Loucy (cell line): ENCODE measurements around the gene ELMO1.
"Not testable (repeated sequence)": the region's sequence is repeated elsewhere in the genome, so short reads cannot be mapped to it uniquely, and the experiment has no call there.

Experiments
- H2AFZ ChIP-seq: fragments of 200-600 bp; sonication (generic); 2 replicates; pipeline ENCODE4 v1.6.0; 2016; ENCODE audit warnings: antibody characterized with exemption, mild to moderate bottlenecking, low read length, moderate library complexity
- H3F3A ChIP-seq: fragments of 200-600 bp; 2 replicates; pipeline ENCODE4 v1.6.0; 2016; ENCODE audit warnings: antibody characterized with exemption, low read depth, mild to moderate bottlenecking
- H3K27me3 ChIP-seq: fragments of 200-600 bp; sonication (generic); 2 replicates; pipeline ENCODE4 v1.6.1; 2014; ENCODE audit warnings: low read length, mild to moderate bottlenecking; ENCODE audit not compliant: insufficient read depth, poor library complexity, severe bottlenecking
- H3K36me3 ChIP-seq: fragments of 200-600 bp; sonication (generic); 2 replicates; pipeline ENCODE4 v1.6.1; 2016; ENCODE audit warnings: low read length; ENCODE audit not compliant: insufficient read depth
- H3K4me1 ChIP-seq: fragments of 200-600 bp; sonication (generic); 2 replicates; pipeline ENCODE4 v1.5.1; 2014; ENCODE audit warnings: low read length, mild to moderate bottlenecking; ENCODE audit not compliant: insufficient read depth, poor library complexity, severe bottlenecking
- H3K4me2 ChIP-seq: fragments of 200-600 bp; sonication (generic); 2 replicates; pipeline ENCODE4 v1.6.0; 2014; ENCODE audit warnings: antibody characterized with exemption, low read length, low read depth, mild to moderate bottlenecking; ENCODE audit not compliant: poor library complexity, severe bottlenecking
- H3K4me3 ChIP-seq: fragments of 200-600 bp; sonication (generic); 2 replicates; pipeline ENCODE4 v1.5.1; 2014; ENCODE audit warnings: low read length, mild to moderate bottlenecking, mixed read lengths; ENCODE audit not compliant: poor library complexity, severe bottlenecking
- H3K79me2 ChIP-seq: fragments of 200-600 bp; sonication (generic); 2 replicates; pipeline ENCODE4 v1.6.1; 2014; ENCODE audit warnings: low read length; ENCODE audit not compliant: insufficient read depth
- H3K9ac ChIP-seq: fragments of 200-600 bp; sonication (generic); 2 replicates; pipeline ENCODE4 v1.6.0; 2014; ENCODE audit warnings: mild to moderate bottlenecking, low read depth, low read length, moderate library complexity; ENCODE audit not compliant: poor library complexity, severe bottlenecking
- H3K9me2 ChIP-seq: fragments of 200-600 bp; sonication (generic); replicated peaks from 2 replicates; pipeline ENCODE4 v1.6.1; 2016; ENCODE audit warnings: low read depth, low read length, mixed read lengths
- H3K9me3 ChIP-seq: fragments of 200-600 bp; sonication (generic); 2 replicates; pipeline ENCODE4 v1.6.1; 2014; ENCODE audit warnings: mild to moderate bottlenecking, antibody characterized with exemption, low read length, low read depth; ENCODE audit not compliant: insufficient read depth
- H4K20me1 ChIP-seq: fragments of 200-600 bp; sonication (generic); 2 replicates; pipeline ENCODE4 v1.6.0; 2014; ENCODE audit warnings: antibody characterized with exemption, low read length, mild to moderate bottlenecking; ENCODE audit not compliant: insufficient read depth, poor library complexity, severe bottlenecking
- EZH2phosphoT487 ChIP-seq: fragments of 200-600 bp; IDR thresholded peaks from 2 replicates; pipeline ENCODE4 v1.6.1; 2018; ENCODE audit warnings: antibody characterized with exemption, mild to moderate bottlenecking, moderate library complexity, borderline replicate concordance
- TF ChIP-seq, protein P1 (sequence below): fragments of 200-600 bp; sonication (generic); conservative IDR thresholded peaks from 2 replicates; pipeline ENCODE4 v1.5.1; 2014; ENCODE audit warnings: mild to moderate bottlenecking, antibody characterized with exemption, low read length

The ELMO1 gene

GRCh38 chr7:36978461-36978860 is 470.2 kb downstream of the ELMO1 start:
- Histone ChIP-seq H2AFZ (no peak overlapping the region), H3K9ac (no peak overlapping the region), H3K4me1 (no peaks in the 10 kb centered on the region), H3F3A (no peaks in the 10 kb centered on the region), H3K4me3 (no peak overlapping the region), H4K20me1 (peaks cover 3% of the 10 kb centered on the region), H3K36me3 (peaks cover 9% of the 10 kb centered on the region; the same call in 1 of the 2 replicates), H3K9me3 (no peaks in the 10 kb centered on the region), H3K9me2 (no peaks in the 10 kb centered on the region), H3K4me2 (no peak overlapping the region), H3K79me2 (no peaks in the 10 kb centered on the region), H3K27me3 (no peaks in the 10 kb centered on the region)
- TF ChIP-seq, protein P1, sequence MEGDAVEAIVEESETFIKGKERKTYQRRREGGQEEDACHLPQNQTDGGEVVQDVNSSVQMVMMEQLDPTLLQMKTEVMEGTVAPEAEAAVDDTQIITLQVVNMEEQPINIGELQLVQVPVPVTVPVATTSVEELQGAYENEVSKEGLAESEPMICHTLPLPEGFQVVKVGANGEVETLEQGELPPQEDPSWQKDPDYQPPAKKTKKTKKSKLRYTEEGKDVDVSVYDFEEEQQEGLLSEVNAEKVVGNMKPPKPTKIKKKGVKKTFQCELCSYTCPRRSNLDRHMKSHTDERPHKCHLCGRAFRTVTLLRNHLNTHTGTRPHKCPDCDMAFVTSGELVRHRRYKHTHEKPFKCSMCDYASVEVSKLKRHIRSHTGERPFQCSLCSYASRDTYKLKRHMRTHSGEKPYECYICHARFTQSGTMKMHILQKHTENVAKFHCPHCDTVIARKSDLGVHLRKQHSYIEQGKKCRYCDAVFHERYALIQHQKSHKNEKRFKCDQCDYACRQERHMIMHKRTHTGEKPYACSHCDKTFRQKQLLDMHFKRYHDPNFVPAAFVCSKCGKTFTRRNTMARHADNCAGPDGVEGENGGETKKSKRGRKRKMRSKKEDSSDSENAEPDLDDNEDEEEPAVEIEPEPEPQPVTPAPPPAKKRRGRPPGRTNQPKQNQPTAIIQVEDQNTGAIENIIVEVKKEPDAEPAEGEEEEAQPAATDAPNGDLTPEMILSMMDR: no peak
- TF ChIP-seq EZH2phosphoT487: no peak

DNA sequence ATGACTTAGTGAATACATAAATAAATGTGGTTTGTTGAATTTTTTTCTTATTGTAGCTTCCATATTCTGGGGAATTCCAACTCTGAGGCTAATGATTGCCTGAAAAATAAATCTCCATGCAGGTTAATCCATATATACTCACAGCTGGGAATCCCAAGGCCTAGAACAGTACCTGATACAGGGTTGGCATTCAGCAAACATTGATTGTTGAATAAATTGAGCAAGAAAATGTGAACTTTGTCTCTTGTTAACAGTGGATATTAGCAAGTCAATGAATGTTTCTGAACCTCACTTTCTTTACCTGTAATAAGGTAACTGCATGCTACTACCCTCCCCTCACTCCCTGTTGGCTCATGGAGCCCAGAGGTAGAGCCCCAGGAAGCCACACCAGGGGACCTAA is 470.8 kb downstream of the ELMO1 start:
- Histone ChIP-seq H4K20me1 (peaks cover 3% of the 10 kb centered on the region), H3K79me2 (no peaks in the 10 kb centered on the region), H3K9ac (no peak overlapping the region), H3K4me2 (no peak overlapping the region), H3K4me3 (no peak overlapping the region), H3K9me3 (no peaks in the 10 kb centered on the region), H3K4me1 (no peaks in the 10 kb centered on the region), H3F3A (no peaks in the 10 kb centered on the region), H3K36me3 (peaks cover 12% of the 10 kb centered on the region; the same call in 1 of the 2 replicates), H2AFZ (no peak overlapping the region), H3K9me2 (no peaks in the 10 kb centered on the region), H3K27me3 (no peaks in the 10 kb centered on the region)
- TF ChIP-seq, protein P1: no peak

- H3K9me2 ChIP-seq, H3K9me3 ChIP-seq, H3K27me3 ChIP-seq, H3K79me2 ChIP-seq, H3K4me2 ChIP-seq, H2AFZ ChIP-seq, H3K9ac ChIP-seq, H3K4me3 ChIP-seq, H3F3A ChIP-seq: not testable (repeated sequence)
- H4K20me1 ChIP-seq: peaks cover 13% of the 10 kb centered on the region
- H3K4me1 ChIP-seq: peaks cover 22% of the 10 kb centered on the region
- peaks cover 10% of the 10 kb centered on the region; the same call in 1 of the 2 replicates for H3K36me3 ChIP-seq
Measured at GRCh38 chr7:36973534-36973933, 475.1 kb downstream of the ELMO1 start.

GRCh38 chr7:36972140-36972518 is 476.5 kb downstream of the ELMO1 start:
- Histone ChIP-seq H3K9ac (no peak overlapping the region), H3K79me2 (no peaks in the 10 kb centered on the region; the same call in 1 of the 2 replicates), H2AFZ (no peak overlapping the region), H3K4me2 (no peak overlapping the region), H4K20me1 (peaks cover 13% of the 10 kb centered on the region), H3K27me3 (no peaks in the 10 kb centered on the region), H3F3A (no peaks in the 10 kb centered on the region), H3K36me3 (peaks cover 4% of the 10 kb centered on the region; the same call in 1 of the 2 replicates), H3K4me1 (peaks cover 22% of the 10 kb centered on the region), H3K4me3 (no peak overlapping the region), H3K9me3 (no peaks in the 10 kb centered on the region), H3K9me2 (no peaks in the 10 kb centered on the region)
- TF ChIP-seq EZH2phosphoT487: no peak
- TF ChIP-seq, protein P1: no peak
